Activated CD4-positive, alpha-beta T cell treated with anti-CD3 and anti-CD28 coated beads, Interleukin-10, Interleukin-2, amounts not matched to agents 100 ng/mL and 50 ng/mL, durations not matched to agents 16 hours and 8 hours (primary cell): ENCODE measurements around the gene SPOCK1.
"Not testable (repeated sequence)": the region's sequence is repeated elsewhere in the genome, so short reads cannot be mapped to it uniquely, and the experiment has no call there.

Source experiments
- DNase-seq: peaks from one replicate; pipeline ENCODE4 v3.0.0-alpha.2; 2020

The SPOCK1 gene

GRCh38 chr5:136992796-136993489 lies 506.2 kb downstream of the SPOCK1 start:
- no peak for DNase-seq

- DNase-seq, result no peak
Observed at GRCh38 chr5:136985785-136986475, 513.2 kb downstream of the SPOCK1 start.

- DNase-seq, result no peak
Observed at GRCh38 chr5:136984772-136985446, 514.2 kb downstream of the SPOCK1 start.

- DNase-seq, result no peak
Observed at GRCh38 chr5:136981936-136982335, 517.2 kb downstream of the SPOCK1 start.

GRCh38 chr5:136979131-136979530 lies 520.0 kb downstream of the SPOCK1 start:
- DNase-seq, result no peak

DNA sequence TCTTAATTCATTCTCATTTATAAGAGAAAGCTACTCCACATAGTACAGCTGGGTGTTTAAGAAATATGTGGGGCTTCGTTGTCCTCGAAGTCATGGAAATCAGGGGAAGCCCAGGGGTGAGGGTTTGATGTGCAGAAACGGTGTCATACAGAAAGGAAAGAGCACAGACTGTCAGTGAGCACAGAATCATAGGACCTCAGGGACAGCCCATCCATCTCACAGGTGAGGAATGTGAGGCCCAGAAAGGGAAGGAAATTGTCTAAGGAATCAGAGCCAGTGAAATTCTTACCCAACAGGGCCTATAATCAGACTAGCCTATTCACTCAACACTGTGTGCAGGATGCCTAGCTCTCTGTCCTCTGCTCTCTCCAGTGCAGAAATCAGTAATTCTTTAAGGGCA lies 535.6 kb downstream of the SPOCK1 start:
- no peak for DNase-seq

GRCh38 chr5:136957428-136957827 lies 541.7 kb downstream of the SPOCK1 start:
- no peak for DNase-seq

GRCh38 chr5:136954142-136954541 lies 545.0 kb downstream of the SPOCK1 start:
- not testable (repeated sequence) for DNase-seq

- DNase-seq, result not testable (repeated sequence)
Observed at GRCh38 chr5:136953346-136954069, 545.6 kb downstream of the SPOCK1 start.

GRCh38 chr5:136927571-136927970 lies 571.6 kb downstream of the SPOCK1 start:
- no peak for DNase-seq

DNA sequence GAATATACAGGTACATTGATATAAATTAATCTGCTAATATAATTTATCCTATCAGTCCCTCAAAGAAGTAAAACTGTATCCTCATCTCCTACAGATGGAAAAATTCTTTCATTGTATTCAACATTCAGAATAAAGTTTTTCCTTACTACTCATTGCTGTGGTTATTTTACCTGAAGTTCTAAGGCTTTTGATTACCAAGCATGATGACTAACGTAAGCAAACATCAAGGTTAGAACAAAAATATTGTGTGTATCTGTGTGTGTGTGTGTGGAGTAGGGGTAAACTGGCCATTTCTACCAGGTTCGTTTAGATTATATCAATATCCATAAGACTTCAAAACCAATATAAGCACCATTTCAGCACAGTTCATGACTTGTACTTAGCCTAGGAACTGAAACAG lies 573.1 kb downstream of the SPOCK1 start:
- no peak for DNase-seq
